GM21723 (cell line): Measurements from ENCODE around the gene AKR1C2.
"Not testable (repeated sequence)": the region's sequence is repeated elsewhere in the genome, so short reads cannot be mapped to it uniquely, and the experiment has no call there.

Experiments
- ATAC-seq: cut with Tn5 transposase; IDR thresholded peaks from one replicate; pipeline ENCODE4 v1.9.1; 2021; ENCODE audit warnings: mild to moderate bottlenecking, moderate library complexity; ENCODE audit not compliant: unreplicated experiment

The AKR1C2 gene

GRCh38 chr10:4990217-4990616 is 13.4 kb downstream of the AKR1C2 start:
- no peak for ATAC-seq

GRCh38 chr10:4988000-4988641 is 15.5 kb downstream of the AKR1C2 start:
- not testable (repeated sequence) for ATAC-seq

- ATAC-seq, result no peak
Observed at GRCh38 chr10:4984971-4985594, 18.6 kb downstream of the AKR1C2 start.

GRCh38 chr10:4984223-4984622 is 19.4 kb downstream of the AKR1C2 start:
- no peak for ATAC-seq

GRCh38 chr10:4983615-4984216 is 19.9 kb downstream of the AKR1C2 start:
- no peak for ATAC-seq

- ATAC-seq, result no peak
Observed at GRCh38 chr10:4982764-4983226, 20.9 kb downstream of the AKR1C2 start.

GRCh38 chr10:4981722-4982471 is 21.8 kb downstream of the AKR1C2 start:
- ATAC-seq, result no peak

GRCh38 chr10:4980793-4981192 is 22.9 kb downstream of the AKR1C2 start:
- no peak for ATAC-seq

GRCh38 chr10:4978870-4979269 is 24.8 kb downstream of the AKR1C2 start:
- ATAC-seq, result no peak

- no peak for ATAC-seq
Observed at GRCh38 chr10:4977025-4977424, 26.6 kb downstream of the AKR1C2 start.

- not testable (repeated sequence) for ATAC-seq
Observed at GRCh38 chr10:4974400-4974799, 29.3 kb downstream of the AKR1C2 start.

GRCh38 chr10:4973294-4973693 is 30.4 kb downstream of the AKR1C2 start:
- not testable (repeated sequence) for ATAC-seq

GRCh38 chr10:4972369-4973142 is 31.1 kb downstream of the AKR1C2 start:
- ATAC-seq, result not testable (repeated sequence)

GRCh38 chr10:4970362-4970761 is 33.3 kb downstream of the AKR1C2 start:
- not testable (repeated sequence) for ATAC-seq

- not testable (repeated sequence) for ATAC-seq
Observed at GRCh38 chr10:4969289-4969688, 34.4 kb downstream of the AKR1C2 start.

GRCh38 chr10:4967189-4967588 is 36.5 kb downstream of the AKR1C2 start:
- not testable (repeated sequence) for ATAC-seq

GRCh38 chr10:4965763-4966162 is 37.9 kb downstream of the AKR1C2 start:
- not testable (repeated sequence) for ATAC-seq

- ATAC-seq, result not testable (repeated sequence)
Observed at GRCh38 chr10:4963815-4964154, 39.9 kb downstream of the AKR1C2 start.

- not testable (repeated sequence) for ATAC-seq
Observed at GRCh38 chr10:4962876-4963814, 40.5 kb downstream of the AKR1C2 start, which contains the start of gene AKR1C1. Gene AKR1C1, plus strand, starts transcription at chr10:4963415. Its CDS starts 30 bp downstream, at chr10:4963445.
